ENCODE measurements around the gene MXD3.
"Not testable (repeated sequence)": the region's sequence is repeated elsewhere in the genome, so short reads cannot be mapped to it uniquely, and the experiment has no call there.

MXD3 gene

GRCh38 chr5:177265395-177265794 is 46.3 kb downstream of the MXD3 start:
- DNase-seq (ENCODE audit: low read depth): no peak

GRCh38 chr5:177264178-177264577 is 47.5 kb downstream of the MXD3 start:
- DNase-seq (ENCODE audit: low read depth): no peak

- DNase-seq (ENCODE audit: low read depth): no peak
These were observed 50.2 kb downstream of the MXD3 start for GRCh38 chr5:177261510-177261909.

- DNase-seq (ENCODE audit: low read depth): no peak
These were observed 50.7 kb downstream of the MXD3 start for GRCh38 chr5:177260961-177261360.

GRCh38 chr5:177258711-177259110 is 53.0 kb downstream of the MXD3 start:
- DNase-seq (ENCODE audit: low read depth): not testable (repeated sequence)
